Measurements from ENCODE around the gene C5orf63. TPM values are rescaled to one million over a fixed set of nuclear protein-coding genes. Genes with fewer than 3 reads are reported as not detected.

The C5orf63 gene
- total RNA-seq, 1 experiment from 2014 or later: 1.2 TPM

DNA sequence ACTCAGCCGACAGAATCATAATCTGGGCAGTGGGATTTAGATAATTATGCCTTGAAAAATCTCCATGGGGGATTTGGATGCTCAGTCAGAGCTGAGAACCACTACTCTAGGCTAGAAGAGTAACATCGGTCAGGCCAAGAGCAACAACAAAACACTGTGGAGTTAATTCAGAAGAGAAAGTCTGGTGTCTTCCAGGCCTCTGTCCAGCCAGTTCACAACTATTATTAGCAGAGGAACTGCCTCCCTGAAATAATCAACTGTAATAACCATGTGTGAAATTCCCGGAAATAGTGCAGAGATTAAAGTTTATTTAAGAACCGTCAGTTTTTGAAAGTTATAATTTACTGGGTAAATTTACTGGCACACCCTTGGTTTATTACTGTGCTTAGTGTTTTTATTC, 34.8 kb downstream of the C5orf63 start:
- H2BK120ac ChIP-seq (ENCODE audit: low read depth, low read length, poor library complexity, severe bottlenecking): no peak overlapping the region
- no peak overlapping the region for H2BK15ac ChIP-seq (ENCODE audit: low read depth, low read length)
- H4K8ac ChIP-seq (replicated peaks; ENCODE audit: insufficient read length, low read depth, low read length): no peak overlapping the region
- WGBS (ENCODE audit: extremely low coverage, insufficient read length, low lambda C conversion rate): no CpG with 5 or more reads among the region's 4 CpGs
- H2BK20ac ChIP-seq (ENCODE audit: low read depth, low read length, poor library complexity, severe bottlenecking): no peak overlapping the region
- no peaks in the 10 kb centered on the region for H3K23me2 ChIP-seq (ENCODE audit: insufficient read length, low read depth, low read length, poor library complexity, severe bottlenecking)
- H3K9me3 ChIP-seq (ENCODE audit: control insufficient read depth, low read depth, low read length): no peaks in the 10 kb centered on the region
- H4K20me1 ChIP-seq (ENCODE audit: control insufficient read depth, insufficient read depth, insufficient read length): no peaks in the 10 kb centered on the region
- H3K27me3 Mint-ChIP-seq (ENCODE audit: low read depth): peaks cover 8% of the 10 kb centered on the region
- no peak overlapping the region for H4K91ac ChIP-seq (ENCODE audit: insufficient read length, low read depth, low read length)
- no peak for DNase-seq
- H3K27me3 ChIP-seq (ENCODE audit: insufficient read depth, low read length): no peaks in the 10 kb centered on the region
- H3K4me1 ChIP-seq (ENCODE audit: insufficient read depth, low read length): peaks cover 7% of the 10 kb centered on the region; the same call in 1 of the 2 replicates
- no peak overlapping the region for H3K4ac ChIP-seq (ENCODE audit: low read depth, low read length)
- H2BK12ac ChIP-seq (ENCODE audit: insufficient read length, low read depth, low read length): no peak overlapping the region
- H3K18ac ChIP-seq (ENCODE audit: insufficient read length, low read depth, low read length): no peak overlapping the region
- no peak overlapping the region for H3K23ac ChIP-seq (ENCODE audit: insufficient read length, low read depth, low read length)
- H2BK5ac ChIP-seq (ENCODE audit: insufficient read length, low read length): no peak overlapping the region
- no peak overlapping the region for H2AK5ac ChIP-seq (ENCODE audit: insufficient read length, low read length)
- no peak overlapping the region for H3K27ac Mint-ChIP-seq
- H3K56ac ChIP-seq (ENCODE audit: insufficient read length, low read depth, low read length): no peak overlapping the region
- no peaks in the 10 kb centered on the region; a peak in 1 of 7 replicates for H3K36me3 Mint-ChIP-seq (ENCODE audit: insufficient read depth in 1 of 3, low read depth in 3 of 3)
- no peak overlapping the region for H2AFZ ChIP-seq (ENCODE audit: low read length)
- H3K4me3 Mint-ChIP-seq: no peak overlapping the region
- H4K5ac ChIP-seq (ENCODE audit: insufficient read length, low read depth, low read length): no peak overlapping the region
- H3K79me1 ChIP-seq (ENCODE audit: insufficient read depth, low read depth, low read length, poor library complexity, severe bottlenecking): no peaks in the 10 kb centered on the region
- no peaks in the 10 kb centered on the region for H3K9me3 Mint-ChIP-seq
- H3K27ac ChIP-seq (ENCODE audit: insufficient read length, low read depth, low read length): no peak overlapping the region
- TF ChIP-seq, protein P1, sequence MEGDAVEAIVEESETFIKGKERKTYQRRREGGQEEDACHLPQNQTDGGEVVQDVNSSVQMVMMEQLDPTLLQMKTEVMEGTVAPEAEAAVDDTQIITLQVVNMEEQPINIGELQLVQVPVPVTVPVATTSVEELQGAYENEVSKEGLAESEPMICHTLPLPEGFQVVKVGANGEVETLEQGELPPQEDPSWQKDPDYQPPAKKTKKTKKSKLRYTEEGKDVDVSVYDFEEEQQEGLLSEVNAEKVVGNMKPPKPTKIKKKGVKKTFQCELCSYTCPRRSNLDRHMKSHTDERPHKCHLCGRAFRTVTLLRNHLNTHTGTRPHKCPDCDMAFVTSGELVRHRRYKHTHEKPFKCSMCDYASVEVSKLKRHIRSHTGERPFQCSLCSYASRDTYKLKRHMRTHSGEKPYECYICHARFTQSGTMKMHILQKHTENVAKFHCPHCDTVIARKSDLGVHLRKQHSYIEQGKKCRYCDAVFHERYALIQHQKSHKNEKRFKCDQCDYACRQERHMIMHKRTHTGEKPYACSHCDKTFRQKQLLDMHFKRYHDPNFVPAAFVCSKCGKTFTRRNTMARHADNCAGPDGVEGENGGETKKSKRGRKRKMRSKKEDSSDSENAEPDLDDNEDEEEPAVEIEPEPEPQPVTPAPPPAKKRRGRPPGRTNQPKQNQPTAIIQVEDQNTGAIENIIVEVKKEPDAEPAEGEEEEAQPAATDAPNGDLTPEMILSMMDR (conservative IDR thresholded peaks at IDR 0.05): no peak
- H3K9ac ChIP-seq (ENCODE audit: extremely low read depth, insufficient read length, low read length): no peak overlapping the region
- H3T11ph ChIP-seq (ENCODE audit: low read length): no peak overlapping the region
- no peaks in the 10 kb centered on the region for H3K79me2 ChIP-seq (ENCODE audit: insufficient read depth, low read length)
- H3K4me2 ChIP-seq (ENCODE audit: insufficient read depth, insufficient read length, low read length): no peak overlapping the region
- peaks cover 40 to 43% of the 10 kb centered on the region in 2 experiments for H3K4me1 Mint-ChIP-seq
- H3K14ac ChIP-seq (ENCODE audit: insufficient read depth, low read length): no peak overlapping the region

Measured in H9 (cell line).